HCT116 (cell line): ENCODE data around the gene NSMCE3. TPM values are rescaled to one million over a fixed set of nuclear protein-coding genes. Genes with fewer than 3 reads are reported as not detected.

ENCODE experiments used
- ATAC-seq: fragments of 200-7000 bp; cut with Tn5 transposase; 2 replicates; pipeline ENCODE4 v1.9.1; 2020; ENCODE audit warnings: mild to moderate bottlenecking, moderate library complexity
- BruUV-seq: library from RNA; stranded (reverse); fragments of 400-500 nt; replicated peaks from 2 replicates; lab custom pipeline; 2021; lab: Mats Ljungman, UMichigan
- CTCF ChIA-PET: fragments of 300-600 bp; sonication (Branson Sonifier 250); formaldehyde crosslinking; loops from one replicate; lab custom pipeline; 2021; ENCODE audit warnings: antibody characterized with exemption; lab: Charles Lee
- POLR2A ChIA-PET: fragments of 300-600, 350-600 bp; sonication (Branson Sonifier 250); formaldehyde crosslinking; loops from one replicate; lab custom pipeline; 2021; ENCODE audit warnings: antibody characterized with exemption; lab: Charles Lee
- RAD21 ChIA-PET, 2 experiments: fragments of 300-600 bp; sonication (Branson Sonifier 250); formaldehyde crosslinking; loops; one replicate each; lab custom pipeline; 2023; ENCODE audit warnings: low total read pairs in 2 of 2; ENCODE audit not compliant: uncharacterized antibody in 2 of 2, unreplicated experiment in 2 of 2, low non-redundant PET in 1 of 2; lab: Charles Lee
- DNase-seq: peaks from one replicate; pipeline ENCODE4 v3.0.0-alpha.2; 2010; ENCODE audit warnings: low read depth, low spot score
- H2AFZ ChIP-seq: fragments of 200-600 bp; shearing (Covaris generic), sonication (generic); 2 replicates; pipeline ENCODE4 v1.6.1; 2017; ENCODE audit warnings: low read depth, mixed run types, mixed read lengths, antibody characterized with exemption, low read length; ENCODE audit not compliant: poor library complexity, severe bottlenecking
- H3K27ac ChIP-seq: 2 replicates; pipeline ENCODE4 v1.5.1; 2012; ENCODE audit warnings: low read depth, low read length
- H3K27me3 ChIP-seq: fragments of 200-600 bp; sonication (generic); 2 replicates; pipeline ENCODE4 v1.6.1; 2016; ENCODE audit warnings: mixed run types, low read length, mixed read lengths; ENCODE audit not compliant: insufficient read depth
- H3K36me3 ChIP-seq, 2 experiments: fragments of 200-500 bp in 1 of 2; fragments of 200-600 bp in 1 of 2; sonication (Bioruptor generic) in 1 of 2; sonication (generic) in 1 of 2; 2 replicates each; pipeline versions ENCODE4 v1.5.1 to v1.6.1; 2014 to 2016; ENCODE audit warnings: low read length in 2 of 2, inconsistent platforms in 1 of 2, mixed read lengths in 1 of 2, mixed run types in 1 of 2; ENCODE audit not compliant: insufficient read depth in 2 of 2, control insufficient read depth in 1 of 2
- H3K4me1 ChIP-seq, 2 experiments: fragments of 200-600 bp in 1 of 2; sonication (generic) in 1 of 2; 2 replicates each; pipeline versions ENCODE4 v1.5.1 to v1.6.1; 2012 to 2017; ENCODE audit warnings: low read length in 2 of 2, inconsistent platforms in 1 of 2, mild to moderate bottlenecking in 1 of 2, mixed read lengths in 1 of 2, mixed run types in 1 of 2, moderate library complexity in 1 of 2; ENCODE audit not compliant: insufficient read depth in 2 of 2, control insufficient read depth in 1 of 2
- H3K4me2 ChIP-seq: fragments of 200-600 bp; sonication (generic); 2 replicates; pipeline ENCODE4 v1.6.1; 2017; ENCODE audit warnings: mixed run types, low read length, mixed read lengths
- H3K4me3 ChIP-seq, 2 experiments: fragments of 200-600 bp in 1 of 2; sonication (generic) in 1 of 2; replicated peaks in 1 of 2; 2 replicates each; pipeline ENCODE4 v1.5.1; 2011 to 2016; ENCODE audit warnings: low read length in 2 of 2, control low read depth in 1 of 2, low read depth in 1 of 2, mild to moderate bottlenecking in 1 of 2, mixed read lengths in 1 of 2, mixed run types in 1 of 2
- H3K79me2 ChIP-seq: fragments of 200-600 bp; sonication (generic); 2 replicates; pipeline ENCODE4 v1.6.1; 2017; ENCODE audit warnings: mild to moderate bottlenecking, mixed run types, low read length, moderate library complexity, mixed read lengths; ENCODE audit not compliant: insufficient read depth
- H3K9ac ChIP-seq: fragments of 200-600 bp; sonication (generic); 2 replicates; pipeline ENCODE4 v1.6.1; 2016; ENCODE audit warnings: low read length, mixed read lengths
- H3K9me2 ChIP-seq: fragments of 200-600 bp; sonication (generic), shearing (Covaris generic); 2 replicates; pipeline ENCODE4 v1.6.1; 2017; ENCODE audit warnings: mixed run types, mild to moderate bottlenecking, moderate library complexity; ENCODE audit not compliant: insufficient read depth
- H3K9me3 ChIP-seq, 2 experiments: fragments of 200-500 bp in 1 of 2; fragments of 200-600 bp in 1 of 2; sonication (Bioruptor generic) in 1 of 2; sonication (generic) in 1 of 2; 2 replicates each; pipeline ENCODE4 v1.6.1; 2014 to 2017; ENCODE audit warnings: low read length in 2 of 2, mixed read lengths in 2 of 2, inconsistent platforms in 1 of 2, low read depth in 1 of 2, mild to moderate bottlenecking in 1 of 2, mixed run types in 1 of 2, moderate library complexity in 1 of 2; ENCODE audit not compliant: control insufficient read depth in 1 of 2, insufficient read depth in 1 of 2
- H4K20me1 ChIP-seq: fragments of 200-600 bp; sonication (generic), shearing (Covaris generic); 2 replicates; pipeline ENCODE4 v1.6.1; 2017; ENCODE audit warnings: mixed run types, mild to moderate bottlenecking, moderate library complexity; ENCODE audit not compliant: insufficient read depth
- CBX3 ChIP-seq: IDR thresholded peaks from 2 replicates; pipeline ENCODE4 v1.6.1; 2012; ENCODE audit warnings: low read depth
- CEBPB ChIP-seq: IDR thresholded peaks from 2 replicates; pipeline ENCODE4 v1.6.1; 2012; ENCODE audit warnings: low read depth
- EGR1 ChIP-seq: IDR thresholded peaks from 2 replicates; pipeline ENCODE4 v1.6.1; 2012; ENCODE audit warnings: low read depth
- ELF1 ChIP-seq: IDR thresholded peaks from 2 replicates; pipeline ENCODE4 v1.6.1; 2012; ENCODE audit warnings: low read depth, borderline replicate concordance
- EZH2 ChIP-seq: fragments of 200-600 bp; sonication (generic); IDR thresholded peaks from 2 replicates; pipeline ENCODE4 v1.6.1; 2017; ENCODE audit warnings: antibody characterized with exemption, mixed run types
- EZH2phosphoT487 ChIP-seq: fragments of 200-600 bp; IDR thresholded peaks from 2 replicates; pipeline ENCODE4 v1.6.1; 2018; ENCODE audit warnings: antibody characterized with exemption, borderline replicate concordance
- FOSL1 ChIP-seq: IDR thresholded peaks from 2 replicates; pipeline ENCODE4 v1.6.1; 2012; ENCODE audit warnings: low read depth
- JUND ChIP-seq: IDR thresholded peaks from 2 replicates; pipeline ENCODE4 v1.6.1; 2012
- RAD21 ChIP-seq: IDR thresholded peaks from 2 replicates; pipeline ENCODE4 v1.6.1; 2012; ENCODE audit warnings: low read depth, mild to moderate bottlenecking
- SP1 ChIP-seq: IDR thresholded peaks from 2 replicates; pipeline ENCODE4 v1.6.1; 2012; ENCODE audit warnings: low read depth
- ZFX ChIP-seq: fragments of 450-650 bp; IDR thresholded peaks from 2 replicates; pipeline ENCODE4 v1.6.1; 2017
- ZNF274 ChIP-seq: fragments of 200-500 bp; sonication (Bioruptor generic); IDR thresholded peaks from 2 replicates; pipeline ENCODE4 v1.6.1; 2014; ENCODE audit warnings: mild to moderate bottlenecking, low read depth, low read length, inconsistent platforms
- intact Hi-C: fragments of 100-400 bp; cut with micrococcal nuclease; formaldehyde crosslinking; loops from 2 replicates; pipeline ENCODE4 v1.10.0; 2022
- total RNA-seq: library from RNA; stranded (reverse); gene quantifications from one replicate; pipeline ENCODE4 v1.2.1, GENCODE V29; 2021; ENCODE audit not compliant: unreplicated experiment
- TF ChIP-seq, protein P1 (sequence below): IDR thresholded peaks from 2 replicates; pipeline ENCODE4 v1.6.1; 2012
- TF ChIP-seq, protein P2 (sequence below): IDR thresholded peaks from 2 replicates; pipeline ENCODE4 v1.6.1; 2012
- TF ChIP-seq, protein P3 (sequence below): IDR thresholded peaks from 2 replicates; pipeline ENCODE4 v1.6.1; 2012; ENCODE audit warnings: low read depth

NSMCE3 gene
- total RNA-seq, 1 experiment from 2014 or later, result 5.7 TPM

DNA sequence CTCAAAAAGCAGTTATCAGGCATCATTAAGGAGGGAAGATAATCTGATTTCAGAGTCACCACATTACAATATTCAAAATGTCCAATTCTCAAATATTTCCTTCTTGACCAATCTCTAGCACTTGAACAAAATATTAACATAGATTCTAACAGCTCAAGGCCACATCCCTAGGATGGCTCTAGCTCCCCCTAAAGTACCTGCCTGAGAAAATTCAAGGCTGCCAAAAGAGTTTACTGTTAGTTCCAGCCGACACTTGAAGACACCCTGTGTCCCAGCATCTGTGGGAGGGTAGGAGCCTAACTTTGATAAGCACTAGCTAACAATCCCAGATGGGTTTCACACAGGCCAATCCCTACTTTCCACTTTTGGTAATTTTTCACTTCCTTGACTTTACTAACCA is 10.4 kb downstream of the NSMCE3 start:
- Histone ChIP-seq H3K79me2 (no peaks in the 10 kb centered on the region), H3K36me3 (no peaks in the 10 kb centered on the region), H3K27me3 (no peaks in the 10 kb centered on the region), H3K9me2 (no peaks in the 10 kb centered on the region), H3K9me3 (no peaks in the 10 kb centered on the region), H3K9ac (no peak overlapping the region), H3K4me3 (no peak overlapping the region), H3K27ac (no peak overlapping the region), H3K4me2 (no peak overlapping the region), H4K20me1 (no peaks in the 10 kb centered on the region), H3K4me1 (no peaks in the 10 kb centered on the region), H2AFZ (no peak overlapping the region)
- ChIA-PET RAD21 (no interaction called here), CTCF (interaction anchor here (1.1 kb wide), 1 partner anchor 119 kb away, joined by 3 read pairs; no protein-coding TSS in a partner anchor), POLR2A (interaction anchor here (0.8 kb wide), 1 partner anchor 10 kb away, joined by 3 read pairs; no protein-coding TSS in a partner anchor)
- no TSS peak for BruUV-seq
- DNase-seq (no peak), ATAC-seq (no peak)
- no peak for TF ChIP-seq RAD21
- no peak for TF ChIP-seq CEBPB
- no peak for TF ChIP-seq EGR1
- no peak for TF ChIP-seq SP1
- no peak for TF ChIP-seq JUND
- TF ChIP-seq ZNF274, result no peak
- no peak for TF ChIP-seq ZFX
- TF ChIP-seq EZH2phosphoT487, result no peak
- TF ChIP-seq FOSL1, result no peak
- TF ChIP-seq, protein P1, sequence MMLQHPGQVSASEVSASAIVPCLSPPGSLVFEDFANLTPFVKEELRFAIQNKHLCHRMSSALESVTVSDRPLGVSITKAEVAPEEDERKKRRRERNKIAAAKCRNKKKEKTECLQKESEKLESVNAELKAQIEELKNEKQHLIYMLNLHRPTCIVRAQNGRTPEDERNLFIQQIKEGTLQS, result no peak
- no peak for TF ChIP-seq CBX3
- TF ChIP-seq EZH2, result no peak
- TF ChIP-seq, protein P2, sequence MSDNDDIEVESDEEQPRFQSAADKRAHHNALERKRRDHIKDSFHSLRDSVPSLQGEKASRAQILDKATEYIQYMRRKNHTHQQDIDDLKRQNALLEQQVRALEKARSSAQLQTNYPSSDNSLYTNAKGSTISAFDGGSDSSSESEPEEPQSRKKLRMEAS, result no peak
- TF ChIP-seq, protein P3, sequence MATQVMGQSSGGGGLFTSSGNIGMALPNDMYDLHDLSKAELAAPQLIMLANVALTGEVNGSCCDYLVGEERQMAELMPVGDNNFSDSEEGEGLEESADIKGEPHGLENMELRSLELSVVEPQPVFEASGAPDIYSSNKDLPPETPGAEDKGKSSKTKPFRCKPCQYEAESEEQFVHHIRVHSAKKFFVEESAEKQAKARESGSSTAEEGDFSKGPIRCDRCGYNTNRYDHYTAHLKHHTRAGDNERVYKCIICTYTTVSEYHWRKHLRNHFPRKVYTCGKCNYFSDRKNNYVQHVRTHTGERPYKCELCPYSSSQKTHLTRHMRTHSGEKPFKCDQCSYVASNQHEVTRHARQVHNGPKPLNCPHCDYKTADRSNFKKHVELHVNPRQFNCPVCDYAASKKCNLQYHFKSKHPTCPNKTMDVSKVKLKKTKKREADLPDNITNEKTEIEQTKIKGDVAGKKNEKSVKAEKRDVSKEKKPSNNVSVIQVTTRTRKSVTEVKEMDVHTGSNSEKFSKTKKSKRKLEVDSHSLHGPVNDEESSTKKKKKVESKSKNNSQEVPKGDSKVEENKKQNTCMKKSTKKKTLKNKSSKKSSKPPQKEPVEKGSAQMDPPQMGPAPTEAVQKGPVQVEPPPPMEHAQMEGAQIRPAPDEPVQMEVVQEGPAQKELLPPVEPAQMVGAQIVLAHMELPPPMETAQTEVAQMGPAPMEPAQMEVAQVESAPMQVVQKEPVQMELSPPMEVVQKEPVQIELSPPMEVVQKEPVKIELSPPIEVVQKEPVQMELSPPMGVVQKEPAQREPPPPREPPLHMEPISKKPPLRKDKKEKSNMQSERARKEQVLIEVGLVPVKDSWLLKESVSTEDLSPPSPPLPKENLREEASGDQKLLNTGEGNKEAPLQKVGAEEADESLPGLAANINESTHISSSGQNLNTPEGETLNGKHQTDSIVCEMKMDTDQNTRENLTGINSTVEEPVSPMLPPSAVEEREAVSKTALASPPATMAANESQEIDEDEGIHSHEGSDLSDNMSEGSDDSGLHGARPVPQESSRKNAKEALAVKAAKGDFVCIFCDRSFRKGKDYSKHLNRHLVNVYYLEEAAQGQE, result no peak
- no peak for TF ChIP-seq ELF1
- intact Hi-C loops, result loop anchor here (10.0 kb wide), 1 partner anchor 166 kb away; no protein-coding TSS in a partner anchor
